GM12873 (cell line): ENCODE results near the gene DNAJC24.

ENCODE experiments used
- CTCF ChIP-seq: IDR thresholded peaks from 2 replicates; pipeline ENCODE4 v1.5.1; 2012; ENCODE audit warnings: low read depth, mild to moderate bottlenecking, moderate library complexity, low read length, control low read depth; ENCODE audit not compliant: insufficient read depth; ENCODE audit errors: missing control alignments

Gene DNAJC24

DNA sequence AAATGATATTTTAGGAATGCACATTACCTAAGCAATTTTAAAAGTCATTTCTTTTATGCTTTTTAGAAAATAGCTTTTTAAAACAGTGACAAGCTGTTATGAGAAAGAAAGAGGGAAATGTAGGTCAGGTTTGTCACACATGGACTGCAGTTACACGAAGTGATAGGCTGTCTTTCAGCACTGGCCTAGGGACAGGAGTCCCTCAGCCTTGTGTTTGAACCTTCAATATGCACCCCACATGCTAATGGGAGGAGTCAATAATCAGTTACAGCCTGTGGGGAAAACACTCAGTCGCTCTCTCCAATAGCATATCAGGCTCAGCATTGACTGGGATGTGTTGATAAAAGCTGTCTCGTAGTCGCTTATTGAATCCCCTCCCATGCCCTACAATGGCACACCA is 45.8 kb downstream of the DNAJC24 start:
- no peak for TF ChIP-seq CTCF

DNA sequence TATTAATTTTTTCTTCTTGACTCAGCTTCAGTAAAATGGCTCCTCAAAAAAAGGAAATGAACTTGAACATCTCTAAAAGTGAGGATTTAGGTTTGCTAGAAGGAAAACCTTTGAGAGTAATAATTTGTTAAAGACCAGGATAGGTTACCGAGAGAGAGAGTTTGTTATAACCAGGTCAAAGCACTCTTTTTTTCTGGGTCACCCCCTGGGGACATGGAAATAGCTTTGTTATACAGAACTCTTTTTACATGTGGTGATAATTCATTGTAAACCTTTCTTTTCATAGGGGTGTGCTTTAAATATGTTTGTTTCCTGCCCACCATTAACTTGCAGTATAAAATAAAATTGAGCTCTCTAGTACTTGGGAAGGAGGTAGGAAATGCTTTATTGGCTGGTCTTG is 47.7 kb downstream of the DNAJC24 start:
- no peak for TF ChIP-seq CTCF

DNA sequence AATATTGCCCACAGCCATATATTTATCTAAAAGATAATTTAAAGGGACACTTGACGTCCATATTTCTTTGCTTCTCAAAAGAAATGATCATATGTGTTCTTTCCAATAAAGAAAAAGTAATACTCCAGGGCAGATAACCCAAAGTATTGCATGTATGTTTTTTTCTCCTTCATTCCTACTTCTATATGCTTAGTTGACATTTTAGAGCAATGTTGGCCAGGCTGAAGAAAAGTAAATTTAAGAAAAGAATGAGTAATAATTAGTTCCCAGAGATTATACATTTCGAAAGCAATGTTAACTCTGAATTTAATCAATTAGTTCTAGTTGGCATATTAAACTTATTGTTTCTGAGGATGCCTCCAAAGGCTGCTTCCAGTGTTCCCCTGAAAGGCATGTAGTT is 48.2 kb downstream of the DNAJC24 start:
- TF ChIP-seq CTCF: no peak

GRCh38 chr11:31419138-31419537 is 49.5 kb downstream of the DNAJC24 start:
- no peak for TF ChIP-seq CTCF

DNA sequence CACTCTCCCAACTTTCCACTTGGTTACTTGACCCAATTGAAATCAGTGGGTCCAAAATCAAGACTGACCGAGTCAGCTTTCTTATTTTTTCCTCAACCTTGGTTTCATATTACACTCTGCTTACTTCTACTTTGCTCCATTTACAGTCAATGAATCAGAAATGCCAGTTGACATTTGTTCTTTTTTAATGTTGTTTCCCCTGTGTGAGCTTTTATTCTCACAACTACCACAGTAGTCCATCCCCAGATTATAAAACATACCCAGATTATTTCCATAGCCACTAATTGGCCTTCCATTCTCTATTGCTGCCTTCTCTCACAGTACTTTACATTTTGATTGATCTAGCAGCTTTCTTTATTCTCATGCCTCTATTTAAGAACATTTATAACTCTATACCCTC is 50.0 kb downstream of the DNAJC24 start:
- no peak for TF ChIP-seq CTCF

GRCh38 chr11:31421820-31422219 is 52.2 kb downstream of the DNAJC24 start:
- TF ChIP-seq CTCF: no peak

DNA sequence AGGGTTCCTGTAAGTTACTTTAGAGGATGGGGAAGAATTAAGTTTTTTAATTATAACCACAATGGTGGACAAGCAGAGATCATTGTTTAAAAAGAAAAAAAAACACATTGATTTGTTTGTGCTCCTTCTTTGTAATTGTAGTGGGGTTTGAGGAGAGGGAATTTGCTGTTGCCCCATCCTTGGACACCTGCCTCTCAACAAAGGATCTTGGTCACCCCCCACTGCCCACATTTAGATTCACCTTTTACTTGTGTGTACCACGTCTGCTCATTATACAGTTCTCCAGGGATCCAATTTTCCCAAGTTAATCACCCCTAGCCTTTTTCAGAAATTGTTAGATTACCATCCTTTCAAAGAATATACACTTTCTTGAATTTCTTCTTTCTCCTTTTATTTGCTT is 53.0 kb downstream of the DNAJC24 start:
- TF ChIP-seq CTCF: no peak

DNA sequence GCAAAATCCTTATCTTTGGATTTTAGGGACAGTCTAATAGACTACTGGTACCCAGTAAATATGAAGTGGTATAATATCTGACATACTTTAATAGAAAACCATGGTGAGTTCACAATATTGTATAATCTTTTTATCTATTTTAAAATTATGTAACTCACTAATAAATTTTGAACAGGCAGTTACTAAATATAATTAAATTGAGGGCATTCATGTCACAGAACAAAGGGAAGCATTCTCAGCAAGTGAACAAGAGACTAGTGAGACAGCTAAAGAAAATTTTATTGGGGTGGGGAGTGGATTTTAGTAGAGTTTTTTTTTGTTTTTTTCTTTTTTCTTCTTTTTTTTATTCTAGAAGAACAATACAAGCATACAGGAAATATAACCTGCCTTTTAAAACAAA is 55.0 kb downstream of the DNAJC24 start:
- no peak for TF ChIP-seq CTCF
